Hepatocyte (in vitro differentiated cells): ENCODE data around the gene APBB1.

Experiments
- EZH2 ChIP-seq: fragments of 200-600 bp; sonication (generic); IDR thresholded peaks from 2 replicates; pipeline ENCODE4 v1.6.1; 2016; ENCODE audit warnings: antibody characterized with exemption, mild to moderate bottlenecking, borderline replicate concordance
- TF ChIP-seq, protein P1 (sequence below): fragments of 200-600 bp; sonication (generic); IDR thresholded peaks from 2 replicates; pipeline ENCODE4 v1.5.1; 2016; ENCODE audit warnings: antibody characterized with exemption, mild to moderate bottlenecking; ENCODE audit not compliant: poor library complexity

DNA sequence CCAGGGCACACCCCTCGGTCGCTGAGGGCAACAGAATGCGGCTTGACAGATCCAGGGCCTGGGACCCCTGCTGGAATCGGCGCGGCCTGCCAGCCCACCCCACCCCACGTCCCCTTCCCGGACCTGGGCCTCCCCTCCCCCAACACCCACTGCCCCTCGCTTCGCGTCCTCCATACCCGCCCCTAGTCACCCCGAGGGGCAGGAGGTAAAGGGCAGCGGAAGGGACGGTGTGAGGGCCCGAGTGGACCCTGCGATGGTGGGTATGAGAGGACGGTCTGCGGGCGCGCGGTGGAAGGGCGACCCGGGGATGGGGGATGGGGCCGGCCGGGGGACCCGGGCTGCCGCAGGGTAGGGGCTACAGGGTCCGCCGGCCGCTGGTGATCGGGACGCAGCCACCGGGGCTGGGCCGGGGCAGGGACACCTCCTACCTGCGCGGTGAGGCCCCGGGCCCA lies 311 bp downstream of the APBB1 start:
- TF ChIP-seq, protein P1, sequence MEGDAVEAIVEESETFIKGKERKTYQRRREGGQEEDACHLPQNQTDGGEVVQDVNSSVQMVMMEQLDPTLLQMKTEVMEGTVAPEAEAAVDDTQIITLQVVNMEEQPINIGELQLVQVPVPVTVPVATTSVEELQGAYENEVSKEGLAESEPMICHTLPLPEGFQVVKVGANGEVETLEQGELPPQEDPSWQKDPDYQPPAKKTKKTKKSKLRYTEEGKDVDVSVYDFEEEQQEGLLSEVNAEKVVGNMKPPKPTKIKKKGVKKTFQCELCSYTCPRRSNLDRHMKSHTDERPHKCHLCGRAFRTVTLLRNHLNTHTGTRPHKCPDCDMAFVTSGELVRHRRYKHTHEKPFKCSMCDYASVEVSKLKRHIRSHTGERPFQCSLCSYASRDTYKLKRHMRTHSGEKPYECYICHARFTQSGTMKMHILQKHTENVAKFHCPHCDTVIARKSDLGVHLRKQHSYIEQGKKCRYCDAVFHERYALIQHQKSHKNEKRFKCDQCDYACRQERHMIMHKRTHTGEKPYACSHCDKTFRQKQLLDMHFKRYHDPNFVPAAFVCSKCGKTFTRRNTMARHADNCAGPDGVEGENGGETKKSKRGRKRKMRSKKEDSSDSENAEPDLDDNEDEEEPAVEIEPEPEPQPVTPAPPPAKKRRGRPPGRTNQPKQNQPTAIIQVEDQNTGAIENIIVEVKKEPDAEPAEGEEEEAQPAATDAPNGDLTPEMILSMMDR, result no peak
- no peak for TF ChIP-seq EZH2
